WTC11 (cell line): ENCODE measurements around the gene OR4D2.

Source experiments
- ARID4B ChIP-seq: sonication (generic); formaldehyde crosslinking; IDR thresholded peaks from 2 replicates; pipeline ENCODE4 v1.8.0; 2023; ENCODE audit warnings: missing genetic modification reagents, mild to moderate bottlenecking, borderline replicate concordance
- ATF1 ChIP-seq: sonication (generic); formaldehyde crosslinking; IDR thresholded peaks from 2 replicates; pipeline ENCODE4 v1.8.1; 2023; ENCODE audit warnings: mild to moderate bottlenecking, moderate library complexity, missing genetic modification reagents
- CREB1 ChIP-seq: sonication (generic); formaldehyde crosslinking; IDR thresholded peaks from 2 replicates; pipeline ENCODE4 v1.8.0; 2023; ENCODE audit warnings: mild to moderate bottlenecking, missing genetic modification reagents
- NFE2L1 ChIP-seq: sonication (generic); formaldehyde crosslinking; IDR thresholded peaks from 2 replicates; pipeline ENCODE4 v1.8.1; 2023; ENCODE audit warnings: missing genetic modification reagents
- SP1 ChIP-seq: sonication (generic); formaldehyde crosslinking; conservative IDR thresholded peaks from 2 replicates; pipeline ENCODE4 v1.8.1; 2022; ENCODE audit warnings: missing genetic modification reagents
- USF1 ChIP-seq: sonication (generic); formaldehyde crosslinking; IDR thresholded peaks from 2 replicates; pipeline ENCODE4 v1.8.0; 2022; ENCODE audit warnings: mild to moderate bottlenecking, missing genetic modification reagents
- ZNF317 ChIP-seq: sonication (generic); formaldehyde crosslinking; IDR thresholded peaks from 2 replicates; pipeline ENCODE4 v1.8.1; 2023; ENCODE audit warnings: low read depth, mild to moderate bottlenecking, moderate library complexity, missing genetic modification reagents, borderline replicate concordance
- TF ChIP-seq, protein P1 (sequence below): fragments of 200-600 bp; IDR thresholded peaks from 2 replicates; pipeline ENCODE4 v1.8.0; 2022; ENCODE audit warnings: antibody characterized with exemption

DNA sequence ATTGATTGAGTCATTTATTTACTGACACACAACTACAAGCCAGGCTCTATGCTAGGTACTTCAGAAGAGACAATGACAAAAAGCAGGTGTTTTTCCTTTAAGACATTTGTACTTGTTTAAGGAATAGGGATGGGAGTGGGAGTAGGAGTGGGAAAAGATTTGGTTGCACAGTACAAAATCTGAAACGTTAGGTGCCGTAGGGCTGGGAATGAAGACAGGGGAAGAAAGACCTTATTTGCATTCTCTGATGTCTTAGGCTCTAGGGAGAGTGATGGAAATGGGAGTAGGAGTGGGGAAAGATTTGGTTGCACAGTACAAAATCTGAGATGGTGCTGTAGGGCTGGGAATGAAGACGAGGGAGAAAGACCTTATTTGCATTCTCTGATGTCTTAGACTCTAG lies 47.3 kb upstream of the OR4D2 start:
- TF ChIP-seq SP1 (CRISPR knock-in tag), result no peak
- TF ChIP-seq, protein P1, sequence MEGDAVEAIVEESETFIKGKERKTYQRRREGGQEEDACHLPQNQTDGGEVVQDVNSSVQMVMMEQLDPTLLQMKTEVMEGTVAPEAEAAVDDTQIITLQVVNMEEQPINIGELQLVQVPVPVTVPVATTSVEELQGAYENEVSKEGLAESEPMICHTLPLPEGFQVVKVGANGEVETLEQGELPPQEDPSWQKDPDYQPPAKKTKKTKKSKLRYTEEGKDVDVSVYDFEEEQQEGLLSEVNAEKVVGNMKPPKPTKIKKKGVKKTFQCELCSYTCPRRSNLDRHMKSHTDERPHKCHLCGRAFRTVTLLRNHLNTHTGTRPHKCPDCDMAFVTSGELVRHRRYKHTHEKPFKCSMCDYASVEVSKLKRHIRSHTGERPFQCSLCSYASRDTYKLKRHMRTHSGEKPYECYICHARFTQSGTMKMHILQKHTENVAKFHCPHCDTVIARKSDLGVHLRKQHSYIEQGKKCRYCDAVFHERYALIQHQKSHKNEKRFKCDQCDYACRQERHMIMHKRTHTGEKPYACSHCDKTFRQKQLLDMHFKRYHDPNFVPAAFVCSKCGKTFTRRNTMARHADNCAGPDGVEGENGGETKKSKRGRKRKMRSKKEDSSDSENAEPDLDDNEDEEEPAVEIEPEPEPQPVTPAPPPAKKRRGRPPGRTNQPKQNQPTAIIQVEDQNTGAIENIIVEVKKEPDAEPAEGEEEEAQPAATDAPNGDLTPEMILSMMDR, result no peak
- TF ChIP-seq USF1, result no peak
- TF ChIP-seq CREB1 (CRISPR knock-in tag), result no peak
- TF ChIP-seq ARID4B, result no peak
- no peak for TF ChIP-seq ZNF317 (CRISPR knock-in tag)
- no peak for TF ChIP-seq ATF1 (CRISPR knock-in tag)
- TF ChIP-seq NFE2L1, result no peak
